Neuronal stem cell (in vitro differentiated cells): ENCODE data around the gene TMEM255B.
A peak's percentile ranks its signal among the peaks of the same experiment; 100 is the strongest.

Experiments used
- DNase-seq: peaks from one replicate; pipeline ENCODE4 v3.0.0-alpha.2; 2013; ENCODE audit warnings: low spot score
- H2AFZ ChIP-seq: one replicate; pipeline ENCODE4 v1.6.1; 2013; ENCODE audit warnings: mild to moderate bottlenecking, low read length, inconsistent platforms
- H2AK5ac ChIP-seq: 2 replicates; pipeline ENCODE4 v1.6.1; 2013; ENCODE audit warnings: low read depth, mild to moderate bottlenecking, inconsistent platforms, low read length, moderate library complexity, mixed read lengths
- H2BK120ac ChIP-seq: 2 replicates; pipeline ENCODE4 v1.6.1; 2013; ENCODE audit warnings: low read depth, mild to moderate bottlenecking, inconsistent platforms, low read length, moderate library complexity, mixed read lengths
- H2BK12ac ChIP-seq: one replicate; pipeline ENCODE4 v1.6.1; 2013; ENCODE audit warnings: low read length, inconsistent platforms
- H2BK15ac ChIP-seq: 2 replicates; pipeline ENCODE4 v1.6.1; 2013; ENCODE audit warnings: mild to moderate bottlenecking, low read length, inconsistent platforms, mixed read lengths
- H2BK5ac ChIP-seq: one replicate; pipeline ENCODE4 v1.6.1; 2013; ENCODE audit warnings: inconsistent platforms, mild to moderate bottlenecking, low read length, moderate library complexity
- H3K14ac ChIP-seq: one replicate; pipeline ENCODE4 v1.6.1; 2013; ENCODE audit warnings: low read length, inconsistent platforms
- H3K18ac ChIP-seq: 2 replicates; pipeline ENCODE4 v1.6.1; 2013; ENCODE audit warnings: low read length, inconsistent platforms
- H3K23ac ChIP-seq: 2 replicates; pipeline ENCODE4 v1.6.1; 2013; ENCODE audit warnings: low read depth, mild to moderate bottlenecking, mixed read lengths, low read length, inconsistent platforms; ENCODE audit not compliant: poor library complexity
- H3K27ac ChIP-seq: replicated peaks from 3 replicates; pipeline ENCODE4 v1.5.1; 2013; ENCODE audit warnings: low read length, inconsistent platforms
- H3K27me3 ChIP-seq, 3 experiments: 2 replicates each; pipeline ENCODE4 v1.6.1; 2013; ENCODE audit warnings: low read length in 3 of 3, mild to moderate bottlenecking in 2 of 3, inconsistent platforms in 1 of 3, low read depth in 1 of 3, mixed read lengths in 1 of 3, moderate library complexity in 1 of 3; ENCODE audit not compliant: control insufficient read depth in 3 of 3, insufficient read depth in 3 of 3
- H3K36me3 ChIP-seq, 2 donors: replicated peaks in 1 of 2; 2 replicates each; pipeline ENCODE4 v1.6.1; 2013; ENCODE audit warnings: low read length in 2 of 2; ENCODE audit not compliant: control insufficient read depth in 2 of 2, insufficient read depth in 2 of 2
- H3K4ac ChIP-seq: 2 replicates; pipeline ENCODE4 v1.6.1; 2013; ENCODE audit warnings: inconsistent platforms, mild to moderate bottlenecking, low read length, moderate library complexity
- H3K4me1 ChIP-seq, 2 donors: 1 replicate in 1 of 2; 2 replicates in 1 of 2; pipeline ENCODE4 v1.6.1; 2013; ENCODE audit warnings: low read length in 2 of 2, low read depth in 1 of 2; ENCODE audit not compliant: control insufficient read depth in 2 of 2, insufficient read depth in 1 of 2
- H3K4me2 ChIP-seq: one replicate; pipeline ENCODE4 v1.6.1; 2013; ENCODE audit warnings: mild to moderate bottlenecking, low read length, inconsistent platforms; ENCODE audit not compliant: insufficient read depth, poor library complexity, severe bottlenecking
- H3K4me3 ChIP-seq, 2 donors: 2 replicates each; pipeline ENCODE4 v1.5.1; 2013; ENCODE audit warnings: low read length in 2 of 2, mild to moderate bottlenecking in 2 of 2, inconsistent platforms in 1 of 2, moderate library complexity in 1 of 2
- H3K79me1 ChIP-seq: one replicate; pipeline ENCODE4 v1.6.1; 2013; ENCODE audit warnings: low read depth, mild to moderate bottlenecking, inconsistent platforms, low read length, moderate library complexity
- H3K9ac ChIP-seq: one replicate; pipeline ENCODE4 v1.6.1; 2013; ENCODE audit warnings: mild to moderate bottlenecking, low read depth, low read length, inconsistent platforms; ENCODE audit not compliant: poor library complexity
- H3K9me3 ChIP-seq, 2 donors: replicated peaks in 1 of 2; 2 replicates each; pipeline versions ENCODE3 to v1.6.1; 2013; ENCODE audit warnings: low read length in 2 of 2, mild to moderate bottlenecking in 2 of 2, inconsistent platforms in 1 of 2, low read depth in 1 of 2, mixed read lengths in 1 of 2, moderate library complexity in 1 of 2; ENCODE audit not compliant: control insufficient read depth in 2 of 2, insufficient read depth in 1 of 2
- H4K8ac ChIP-seq: one replicate; pipeline ENCODE4 v1.6.1; 2013; ENCODE audit warnings: low read depth, mild to moderate bottlenecking, inconsistent platforms, low read length, moderate library complexity
- H4K91ac ChIP-seq: one replicate; pipeline ENCODE4 v1.6.1; 2013; ENCODE audit warnings: low read length, low read depth, mild to moderate bottlenecking, inconsistent platforms; ENCODE audit not compliant: poor library complexity
- whole genome bisulfite sequencing, 2 donors: extraction: QIAGEN DNeasy Blood & Tissue Kit; methylation state at CpG; one replicate each; pipeline ENCODE4 v1.1.7; 2013; ENCODE audit warnings: missing lambda C conversion rate in 2 of 2, mixed read lengths in 1 of 2; ENCODE audit not compliant: insufficient read length in 2 of 2, insufficient replicate concordance in 1 of 2; ENCODE audit errors: extremely low coverage in 2 of 2; 5-methylcytosine and 5-hydroxymethylcytosine counted together

TMEM255B gene

DNA sequence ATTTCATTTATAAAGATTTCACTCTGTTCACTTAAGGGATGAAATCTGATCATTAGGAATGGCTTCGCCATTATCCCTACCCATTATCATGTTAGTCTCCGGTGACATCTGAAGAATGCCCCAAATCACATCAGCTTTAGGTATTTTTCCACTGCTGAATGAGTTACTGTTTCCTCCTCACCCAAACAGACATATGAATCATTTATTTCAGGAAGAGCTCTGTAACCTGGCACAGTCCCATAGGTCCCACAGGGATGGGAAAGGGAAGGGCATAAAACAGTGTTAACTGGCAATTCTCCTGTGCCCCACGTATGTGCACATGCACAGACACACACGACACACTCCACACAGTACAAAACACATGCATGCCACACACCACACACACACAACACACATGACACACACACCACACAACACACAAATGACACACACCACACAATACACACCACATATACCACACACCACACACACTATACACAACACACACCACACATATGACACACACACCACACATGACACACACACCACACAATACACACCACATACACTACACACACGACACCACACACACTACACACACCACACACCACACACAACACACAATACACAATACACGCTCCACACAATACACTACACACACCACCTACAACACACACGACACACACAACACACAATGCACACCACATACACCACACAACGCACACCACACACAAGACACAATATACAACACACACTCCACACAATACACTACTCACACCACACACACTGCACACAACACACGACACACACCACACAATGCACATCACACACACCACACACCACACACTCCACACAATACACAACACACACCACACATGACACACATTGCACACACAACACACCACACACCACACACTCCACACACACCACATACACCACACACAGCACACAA lies 15.4 kb downstream of the TMEM255B start:
- Histone ChIP-seq H3K79me1 (peaks cover 5% of the 10 kb centered on the region), H3K9me3 (peaks cover 4 to 8% of the 10 kb centered on the region in 2 donors), H3K14ac (peak overlapping the region; percentile 32), H2BK12ac (peak overlapping the region; percentile 8), H3K9ac (peak overlapping the region; percentile 73), H3K23ac (peak overlapping the region; percentile 90), H2AK5ac (no peak overlapping the region), H3K4me1 (peaks cover 0 to 2% of the 10 kb centered on the region in 2 donors), H2BK5ac (no peak overlapping the region), H2BK15ac (no peak overlapping the region), H4K91ac (no peak overlapping the region), H3K27ac (peak overlapping the region; percentile 12), H3K4me2 (no peak overlapping the region), H3K4ac (peak overlapping the region; percentile 10), H2AFZ (no peak overlapping the region), H4K8ac (peak overlapping the region; percentile 94), H2BK120ac (no peak overlapping the region), H3K18ac (no peak overlapping the region), H3K4me3 (peak overlapping the region in 1 of 2 donors; percentile 72), H3K36me3 (no peaks in the 10 kb centered on the region), H3K27me3 (peaks cover 0 to 11% (median 5%) of the 10 kb centered on the region in 3 experiments)
- DNase-seq, result no peak
- WGBS, 2 donors, result 100% methylated on average over 2 to 5 of the region's 9 CpGs

- Histone ChIP-seq H3K27ac (no peak overlapping the region), H2BK12ac (no peak overlapping the region), H4K91ac (no peak overlapping the region), H2AK5ac (no peak overlapping the region), H3K23ac (peak overlapping the region; percentile 90), H3K4me2 (no peak overlapping the region), H2AFZ (no peak overlapping the region), H3K4ac (no peak overlapping the region), H3K36me3 (no peaks in the 10 kb centered on the region), H3K9ac (no peak overlapping the region), H2BK5ac (no peak overlapping the region), H3K4me3 (no peak overlapping the region), H3K9me3 (peaks cover 4 to 8% of the 10 kb centered on the region in 2 donors), H3K4me1 (peaks cover 0 to 2% of the 10 kb centered on the region in 2 donors), H3K14ac (peak overlapping the region; percentile 75), H4K8ac (no peak overlapping the region), H3K79me1 (peaks cover 5% of the 10 kb centered on the region), H2BK120ac (no peak overlapping the region), H3K27me3 (peaks cover 0 to 13% (median 5%) of the 10 kb centered on the region in 3 experiments), H3K18ac (no peak overlapping the region), H2BK15ac (no peak overlapping the region)
- no peak for DNase-seq
- no CpG with 5 or more reads among the region's 28 CpGs for WGBS, 2 donors
Observed at GRCh38 chr13:113775451-113776145, 16.6 kb downstream of the TMEM255B start.

GRCh38 chr13:113776231-113777125 lies 17.5 kb downstream of the TMEM255B start:
- peaks cover 0 to 2% of the 10 kb centered on the region in 2 donors for H3K4me1 ChIP-seq
- no peak overlapping the region for H2BK15ac ChIP-seq
- no peak overlapping the region for H2BK5ac ChIP-seq
- H3K14ac ChIP-seq, result peak overlapping the region; percentile 87
- peak overlapping the region; percentile 49 for H3K23ac ChIP-seq
- no peak overlapping the region for H2AK5ac ChIP-seq
- no peak overlapping the region for H4K8ac ChIP-seq
- H3K27ac ChIP-seq, result no peak overlapping the region
- peaks cover 5% of the 10 kb centered on the region for H3K79me1 ChIP-seq
- DNase-seq, result no peak
- no peaks in the 10 kb centered on the region for H3K36me3 ChIP-seq
- no peak overlapping the region for H3K9ac ChIP-seq
- H3K27me3 ChIP-seq, result peaks cover 0 to 13% (median 5%) of the 10 kb centered on the region in 3 experiments
- no peak overlapping the region for H3K4me3 ChIP-seq
- H3K4ac ChIP-seq, result no peak overlapping the region
- no peak overlapping the region for H2BK120ac ChIP-seq
- H3K9me3 ChIP-seq, result peaks cover 4 to 8% of the 10 kb centered on the region in 2 donors
- no CpG with 5 or more reads among the region's 35 CpGs for WGBS, 2 donors
- no peak overlapping the region for H3K4me2 ChIP-seq
- no peak overlapping the region for H2BK12ac ChIP-seq
- H3K18ac ChIP-seq, result peak overlapping the region; percentile 9
- H4K91ac ChIP-seq, result no peak overlapping the region
- H2AFZ ChIP-seq, result no peak overlapping the region
